MCF 10A (cell line): ENCODE data around the gene LHFPL2. TPM values are rescaled to one million over a fixed set of nuclear protein-coding genes. Genes with fewer than 3 reads are reported as not detected.

Experiments used
- BruUV-seq: library from RNA; stranded (reverse); fragments of 400-500 nt; replicated peaks from 2 replicates; lab custom pipeline; 2021; lab: Mats Ljungman, UMichigan
- CTCF ChIA-PET: fragments of 300-600 bp; sonication (Branson Sonifier 250); formaldehyde crosslinking; extraction: SDS; loops from one replicate; lab custom pipeline; 2021; ENCODE audit warnings: antibody characterized with exemption, inconsistent platforms; lab: Yijun Ruan, JAX
- POLR2A ChIA-PET: fragments of 300-600, 350-650 bp; sonication (Branson Sonifier 250); formaldehyde crosslinking; extraction: SDS; loops from one replicate; lab custom pipeline; 2020; ENCODE audit warnings: antibody characterized with exemption, inconsistent platforms; lab: Yijun Ruan, JAX
- DNase-seq: peaks from one replicate; pipeline ENCODE4 v3.0.0-alpha.2; 2018; ENCODE audit not compliant: unreplicated experiment
- H3K27ac Mint-ChIP-seq: one replicate; pipeline ENCODE4 v1.8.0; 2022; ENCODE audit warnings: mild to moderate bottlenecking, low read depth, mixed read lengths; ENCODE audit not compliant: unreplicated experiment
- H3K27me3 Mint-ChIP-seq: one replicate; pipeline ENCODE4 v1.8.0; 2022; ENCODE audit warnings: mixed read lengths; ENCODE audit not compliant: insufficient read depth, unreplicated experiment
- H3K36me3 Mint-ChIP-seq: one replicate; pipeline ENCODE4 v1.8.0; 2022; ENCODE audit warnings: mild to moderate bottlenecking, moderate library complexity, mixed read lengths; ENCODE audit not compliant: insufficient read depth, unreplicated experiment
- H3K4me1 Mint-ChIP-seq: one replicate; pipeline ENCODE4 v1.8.0; 2022; ENCODE audit warnings: mixed read lengths; ENCODE audit not compliant: insufficient read depth, unreplicated experiment
- H3K4me3 Mint-ChIP-seq: one replicate; pipeline ENCODE4 v1.8.0; 2022; ENCODE audit warnings: mild to moderate bottlenecking, moderate library complexity, mixed read lengths; ENCODE audit not compliant: unreplicated experiment
- H3K9me3 Mint-ChIP-seq: one replicate; pipeline ENCODE4 v1.8.0; 2022; ENCODE audit warnings: mixed read lengths; ENCODE audit not compliant: unreplicated experiment
- CTCF ChIP-seq: fragments of 200-600 bp; IDR thresholded peaks from one replicate; pipeline ENCODE4 v1.8.0; 2022; ENCODE audit warnings: antibody characterized with exemption, mild to moderate bottlenecking; ENCODE audit not compliant: unreplicated experiment
- intact Hi-C: fragments of 100-400 bp; cut with micrococcal nuclease; formaldehyde crosslinking; loops from 2 replicates; pipeline ENCODE4 v1.14.1; 2022
- total RNA-seq: library from RNA; stranded (reverse); gene quantifications from 2 replicates; pipeline ENCODE4 v1.2.3, GENCODE V29; 2022

The LHFPL2 gene
- total RNA-seq, 1 experiment from 2014 or later: 45.9 TPM

- Mint-ChIP-seq H3K9me3 (no peaks in the 10 kb centered on the region), H3K27ac (peak overlapping the region; percentile 68), H3K4me1 (peaks cover 25% of the 10 kb centered on the region), H3K36me3 (peaks cover 12% of the 10 kb centered on the region), H3K4me3 (no peak overlapping the region), H3K27me3 (no peaks in the 10 kb centered on the region)
- ChIA-PET CTCF (interaction anchor here (1.1 to 1.3 kb wide), 3 partner anchors 9 to 175 kb away, joined by 3 to 5 read pairs (median 3); no protein-coding TSS in a partner anchor), POLR2A (interaction anchor here (0.9 to 1.2 kb wide), 3 partner anchors 18 to 33 kb away, joined by 3 to 4 read pairs (median 3); no protein-coding TSS in a partner anchor)
- DNase-seq: peak; percentile 20
- no peak for TF ChIP-seq CTCF
- no TSS peak for BruUV-seq
- intact Hi-C loops: no loop called here
These were observed 152.2 kb downstream of the LHFPL2 start for GRCh38 chr5:78496373-78496772.

GRCh38 chr5:78495800-78496199 lies 152.8 kb downstream of the LHFPL2 start:
- Mint-ChIP-seq H3K27me3 (no peaks in the 10 kb centered on the region), H3K9me3 (no peaks in the 10 kb centered on the region), H3K4me1 (peaks cover 27% of the 10 kb centered on the region), H3K27ac (no peak overlapping the region), H3K4me3 (no peak overlapping the region), H3K36me3 (peaks cover 7% of the 10 kb centered on the region)
- POLR2A ChIA-PET: interaction anchor here (0.9 to 1.2 kb wide), 3 partner anchors 19 to 34 kb away, joined by 3 to 4 read pairs (median 3); no protein-coding TSS in a partner anchor
- no peak for TF ChIP-seq CTCF
- no peak for DNase-seq
- BruUV-seq: no TSS peak
- CTCF ChIA-PET: interaction anchor here (1.1 to 1.3 kb wide), 3 partner anchors 10 to 175 kb away, joined by 3 to 5 read pairs (median 3); no protein-coding TSS in a partner anchor
- intact Hi-C loops: no loop called here

- no peak for TF ChIP-seq CTCF
- H3K4me3 Mint-ChIP-seq: no peak overlapping the region
- intact Hi-C loops: no loop called here
- ChIA-PET POLR2A (interaction anchor here (0.8 to 1.0 kb wide), 2 partner anchors 132 to 207 kb away, joined by 3 read pairs; partner anchors contain the start of gene SCAMP1), CTCF (no interaction called here)
- BruUV-seq: no TSS peak
- H3K4me1 Mint-ChIP-seq: peaks cover 23% of the 10 kb centered on the region
- no peaks in the 10 kb centered on the region for H3K9me3 Mint-ChIP-seq
- no peak for DNase-seq
- H3K36me3 Mint-ChIP-seq: peaks cover 33% of the 10 kb centered on the region
- no peak overlapping the region for H3K27ac Mint-ChIP-seq
- no peaks in the 10 kb centered on the region for H3K27me3 Mint-ChIP-seq
These were observed 155.9 kb downstream of the LHFPL2 start for GRCh38 chr5:78492650-78493049.

- intact Hi-C loops: no loop called here
- Mint-ChIP-seq H3K36me3 (peaks cover 37% of the 10 kb centered on the region), H3K9me3 (no peaks in the 10 kb centered on the region), H3K4me1 (peaks cover 21% of the 10 kb centered on the region), H3K4me3 (no peak overlapping the region), H3K27me3 (no peaks in the 10 kb centered on the region), H3K27ac (no peak overlapping the region)
- no peak for DNase-seq
- no TSS peak for BruUV-seq
- ChIA-PET CTCF (interaction anchor here (0.9 to 1.2 kb wide), 2 partner anchors 25 to 41 kb away, joined by 4 to 5 read pairs; no protein-coding TSS in a partner anchor), POLR2A (interaction anchor here (0.6 to 1.0 kb wide), 3 partner anchors 8 to 207 kb away, joined by 3 read pairs; partner anchors contain the start of gene SCAMP1)
- no peak for TF ChIP-seq CTCF
These were observed 156.3 kb downstream of the LHFPL2 start for GRCh38 chr5:78492224-78492623.
